Measurements from ENCODE around the gene NRL.

Gene NRL

DNA sequence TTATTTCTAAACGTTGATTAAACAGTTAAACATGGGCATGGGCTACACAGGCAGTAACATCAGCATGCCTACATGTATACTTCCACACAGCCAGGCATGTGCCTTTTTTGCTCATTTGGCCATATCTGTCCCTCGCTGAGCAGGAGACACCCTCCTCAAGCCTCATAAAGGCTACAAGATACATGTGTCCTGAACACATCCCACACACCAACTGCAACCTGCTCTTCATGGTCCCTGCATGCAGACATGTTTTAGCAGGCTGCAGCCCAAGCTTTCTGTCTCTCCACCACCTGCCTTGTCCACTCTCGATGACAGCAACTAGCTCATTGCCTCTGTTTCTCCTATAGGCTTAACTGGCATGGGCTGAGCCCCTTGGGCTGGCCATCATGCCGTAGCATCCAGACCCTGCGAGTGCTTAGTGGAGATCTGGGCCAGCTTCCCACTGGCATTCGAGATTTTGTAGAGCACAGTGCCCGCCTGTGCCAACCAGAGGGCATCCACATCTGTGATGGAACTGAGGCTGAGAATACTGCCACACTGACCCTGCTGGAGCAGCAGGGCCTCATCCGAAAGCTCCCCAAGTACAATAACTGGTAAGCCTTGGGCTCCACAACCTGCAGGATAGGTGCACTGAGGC, 18.1 kb downstream of the NRL start:
- TF ChIP-seq ZFX (IDR thresholded peaks at IDR 0.05) = no peak
- TF ChIP-seq, protein P1, sequence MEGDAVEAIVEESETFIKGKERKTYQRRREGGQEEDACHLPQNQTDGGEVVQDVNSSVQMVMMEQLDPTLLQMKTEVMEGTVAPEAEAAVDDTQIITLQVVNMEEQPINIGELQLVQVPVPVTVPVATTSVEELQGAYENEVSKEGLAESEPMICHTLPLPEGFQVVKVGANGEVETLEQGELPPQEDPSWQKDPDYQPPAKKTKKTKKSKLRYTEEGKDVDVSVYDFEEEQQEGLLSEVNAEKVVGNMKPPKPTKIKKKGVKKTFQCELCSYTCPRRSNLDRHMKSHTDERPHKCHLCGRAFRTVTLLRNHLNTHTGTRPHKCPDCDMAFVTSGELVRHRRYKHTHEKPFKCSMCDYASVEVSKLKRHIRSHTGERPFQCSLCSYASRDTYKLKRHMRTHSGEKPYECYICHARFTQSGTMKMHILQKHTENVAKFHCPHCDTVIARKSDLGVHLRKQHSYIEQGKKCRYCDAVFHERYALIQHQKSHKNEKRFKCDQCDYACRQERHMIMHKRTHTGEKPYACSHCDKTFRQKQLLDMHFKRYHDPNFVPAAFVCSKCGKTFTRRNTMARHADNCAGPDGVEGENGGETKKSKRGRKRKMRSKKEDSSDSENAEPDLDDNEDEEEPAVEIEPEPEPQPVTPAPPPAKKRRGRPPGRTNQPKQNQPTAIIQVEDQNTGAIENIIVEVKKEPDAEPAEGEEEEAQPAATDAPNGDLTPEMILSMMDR (conservative IDR thresholded peaks at IDR 0.05) = no peak
- no peak overlapping the region for H3K27ac ChIP-seq

DNA sequence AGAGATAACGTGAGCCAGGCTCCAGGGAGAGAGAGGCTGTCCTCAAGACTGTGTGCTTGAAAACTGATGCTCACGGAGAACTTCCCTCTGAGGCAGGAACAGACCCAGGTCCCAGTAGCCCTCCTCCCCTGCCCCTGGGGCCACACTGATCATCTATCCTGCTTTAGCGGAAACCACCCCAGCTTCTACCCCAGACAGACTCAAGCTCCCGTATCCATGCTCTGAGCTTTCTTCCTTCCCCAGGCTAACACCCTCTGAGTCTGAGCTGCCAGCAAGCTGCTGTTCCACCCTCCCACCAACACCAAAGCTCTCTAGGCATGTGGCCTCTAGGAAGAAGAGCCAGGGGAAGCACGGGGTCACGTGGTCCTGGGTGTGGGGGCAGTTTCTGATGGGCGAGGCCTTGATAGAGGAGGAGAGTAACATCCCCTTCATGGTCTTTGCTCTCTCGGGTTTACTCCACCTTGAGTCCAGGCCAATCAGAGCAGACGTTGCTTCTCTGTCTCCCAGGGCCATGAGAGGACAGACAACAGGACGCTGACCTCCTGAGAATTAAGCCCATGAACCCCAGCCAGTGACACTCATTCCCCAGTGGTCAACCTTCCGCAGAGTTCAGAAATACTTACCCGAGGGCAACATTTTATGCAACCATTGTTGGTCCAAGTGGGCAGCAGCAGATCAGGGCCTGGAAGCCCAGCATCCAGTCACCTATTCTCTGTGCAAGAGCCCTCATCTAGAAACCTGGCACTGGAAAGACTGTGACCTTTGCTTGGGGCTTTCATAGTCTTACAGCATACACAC, 19.3 kb downstream of the NRL start:
- no peak for TF ChIP-seq ZFX (IDR thresholded peaks at IDR 0.05)
- TF ChIP-seq, protein P1 (conservative IDR thresholded peaks at IDR 0.05) = no peak
- H3K27ac ChIP-seq = peak overlapping the region; percentile 98

DNA sequence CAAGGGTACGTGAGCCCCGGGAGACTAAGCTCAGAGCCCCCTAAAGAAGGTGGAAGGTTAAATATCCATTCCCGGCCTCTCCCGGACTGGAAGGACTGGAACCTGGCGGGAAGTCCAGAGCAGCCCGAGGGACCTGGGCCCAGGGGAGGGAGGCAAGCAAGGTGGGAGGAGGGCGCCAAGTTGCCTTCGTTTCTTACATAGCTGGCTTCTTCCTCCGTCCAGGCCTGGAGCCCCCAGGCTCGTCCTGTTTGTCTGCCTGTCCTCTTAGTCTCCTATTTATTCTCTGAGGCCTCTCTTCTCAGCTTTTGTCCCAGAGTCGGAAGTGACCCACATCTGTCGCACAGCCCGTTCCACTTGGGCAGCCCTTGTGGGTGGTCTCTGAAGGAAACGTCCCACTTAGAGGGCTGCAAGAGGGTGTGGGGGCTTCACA, 19.9 kb downstream of the NRL start:
- TF ChIP-seq, protein P1 (conservative IDR thresholded peaks at IDR 0.05) = no peak
- TF ChIP-seq ZFX (IDR thresholded peaks at IDR 0.05) = 0 out of 2 replicates have a peak, but pooled peaks have one; percentile 16
- H3K27ac ChIP-seq = peak overlapping the region; percentile 98

DNA sequence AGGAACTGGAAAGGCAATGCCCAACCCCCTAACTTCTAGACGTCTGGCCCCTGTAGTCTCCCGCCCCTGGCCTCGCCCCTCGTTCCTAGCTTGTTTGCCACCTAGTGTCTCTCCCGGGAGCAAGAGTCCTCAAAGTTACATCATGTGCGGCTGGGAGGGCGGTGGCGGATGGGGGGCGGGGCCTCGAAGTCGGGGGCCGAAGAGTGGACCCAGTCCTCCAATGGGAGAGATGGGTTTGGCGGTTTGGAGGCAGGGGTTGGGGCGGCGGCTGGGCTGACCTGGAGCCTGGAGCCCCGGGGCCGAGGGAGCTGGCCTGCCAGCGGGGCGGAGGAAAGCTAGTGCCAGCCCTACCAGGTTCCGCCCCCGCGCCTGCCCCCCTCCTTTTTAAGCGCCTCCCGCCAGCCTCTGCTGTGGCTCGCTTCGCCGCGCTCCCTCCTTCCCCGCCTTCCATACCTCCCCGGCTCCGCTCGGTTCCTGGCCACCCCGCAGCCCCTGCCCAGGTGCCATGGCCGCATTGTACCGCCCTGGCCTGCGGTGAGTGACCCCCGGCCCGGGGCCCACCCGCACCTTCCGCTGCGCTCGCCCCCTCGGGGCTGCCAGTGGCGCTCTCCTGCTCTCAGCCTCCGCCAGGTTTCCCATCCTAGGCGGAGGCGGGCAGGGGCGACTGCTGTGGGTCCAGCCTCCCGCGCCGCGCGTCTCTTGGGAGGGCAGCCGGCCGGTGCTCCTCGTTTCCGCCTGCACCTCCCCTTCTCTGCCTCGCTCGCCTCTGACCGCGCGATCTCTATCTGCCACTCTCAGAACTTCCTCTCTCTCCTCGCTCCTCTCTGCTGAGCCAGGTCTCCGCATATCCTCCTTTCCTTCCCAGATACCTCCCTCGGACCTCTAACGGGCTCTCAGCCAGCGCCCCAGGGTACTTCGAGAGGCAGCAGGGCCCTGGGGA, 20.6 kb downstream of the NRL start, which contains the start of gene PCK2:
PCK2 (plus strand) TSS at position 411 of the 940 bp plus-strand sequence; CDS start at position 506, 95 bp downstream.
- H3K27ac ChIP-seq = peak within 1 kb of the TSS; percentile 98
- TF ChIP-seq, protein P1 (conservative IDR thresholded peaks at IDR 0.05) = no peak
- TF ChIP-seq ZFX (IDR thresholded peaks at IDR 0.05) = 0 out of 2 replicates have a peak, but pooled peaks have one; percentile 21

- TF ChIP-seq, protein P1 (conservative IDR thresholded peaks at IDR 0.05) = no peak
- TF ChIP-seq ZFX (IDR thresholded peaks at IDR 0.05) = no peak
- H3K27ac ChIP-seq = peak overlapping the region; percentile 98
Measured at GRCh38 chr14:24093207-24093900, 21.4 kb downstream of the NRL start.

- peak overlapping the region; percentile 98 for H3K27ac ChIP-seq
- TF ChIP-seq, protein P1 (conservative IDR thresholded peaks at IDR 0.05) = no peak
- TF ChIP-seq ZFX (IDR thresholded peaks at IDR 0.05) = no peak
Measured at GRCh38 chr14:24092505-24093206, 22.1 kb downstream of the NRL start.
